Measurements from ENCODE around the gene HLA-A.
A peak's percentile ranks its signal among the peaks of the same experiment; 100 is the strongest.
"Not testable (repeated sequence)": the region's sequence is repeated elsewhere in the genome, so short reads cannot be mapped to it uniquely, and the experiment has no call there.

Gene HLA-A

GRCh38 chr6:29942275-29943052 lies at the start of gene HLA-A:
Gene HLA-A (plus strand): TSS chr6:29942532. CDS start chr6:29942554, 22 bp downstream.
- DNase-seq = peak; percentile 95 to 98

GRCh38 chr6:29892696-29893095 lies 49.6 kb upstream of the HLA-A start:
- no peak for DNase-seq

GRCh38 chr6:29899281-29899680 lies 43.1 kb upstream of the HLA-A start:
- no peak for DNase-seq

- DNase-seq = no peak
Measured at GRCh38 chr6:29905286-29905685, 37.0 kb upstream of the HLA-A start.

- no peak for DNase-seq
Measured at GRCh38 chr6:29907637-29908340, 34.5 kb upstream of the HLA-A start.

GRCh38 chr6:29908341-29908662 lies 34.0 kb upstream of the HLA-A start:
- no peak for DNase-seq

- no peak for DNase-seq
Measured at GRCh38 chr6:29908710-29909109, 33.6 kb upstream of the HLA-A start.

- DNase-seq = no peak
Measured at GRCh38 chr6:29909985-29910384, 32.3 kb upstream of the HLA-A start.

- DNase-seq = no peak
Measured at GRCh38 chr6:29912840-29913239, 29.5 kb upstream of the HLA-A start.

- no peak for DNase-seq
Measured at GRCh38 chr6:29916741-29917140, 25.6 kb upstream of the HLA-A start.

- DNase-seq = no peak
Measured at GRCh38 chr6:29917857-29918256, 24.5 kb upstream of the HLA-A start.

GRCh38 chr6:29919506-29920445 lies 22.6 kb upstream of the HLA-A start:
- no peak for DNase-seq

- no peak for DNase-seq
Measured at GRCh38 chr6:29924287-29924686, 18.0 kb upstream of the HLA-A start.

- peak in 1 of 2 donors; percentile 39 for DNase-seq
Measured at GRCh38 chr6:29924731-29925130, 17.6 kb upstream of the HLA-A start.

GRCh38 chr6:29925321-29925720 lies 17.0 kb upstream of the HLA-A start:
- DNase-seq = no peak

GRCh38 chr6:29925727-29926412 lies 16.5 kb upstream of the HLA-A start:
- DNase-seq = peak in 1 of 2 donors; percentile 20

- DNase-seq = peak; percentile 91 to 92
Measured at GRCh38 chr6:29926413-29927274, 15.7 kb upstream of the HLA-A start.

- DNase-seq = no peak
Measured at GRCh38 chr6:29927275-29927569, 15.1 kb upstream of the HLA-A start.

- no peak for DNase-seq
Measured at GRCh38 chr6:29927841-29928388, 14.4 kb upstream of the HLA-A start.

GRCh38 chr6:29930047-29930446 lies 12.3 kb upstream of the HLA-A start:
- DNase-seq = not testable (repeated sequence)

GRCh38 chr6:29933955-29934354 lies 8.4 kb upstream of the HLA-A start:
- DNase-seq = no peak

Data from CD4-positive, alpha-beta T cell treated with Interleukin-1 beta for 1 hour (primary cell).